ENCODE measurements around the gene CDK5R2.
A peak's percentile ranks its signal among the peaks of the same experiment; 100 is the strongest.

DNA sequence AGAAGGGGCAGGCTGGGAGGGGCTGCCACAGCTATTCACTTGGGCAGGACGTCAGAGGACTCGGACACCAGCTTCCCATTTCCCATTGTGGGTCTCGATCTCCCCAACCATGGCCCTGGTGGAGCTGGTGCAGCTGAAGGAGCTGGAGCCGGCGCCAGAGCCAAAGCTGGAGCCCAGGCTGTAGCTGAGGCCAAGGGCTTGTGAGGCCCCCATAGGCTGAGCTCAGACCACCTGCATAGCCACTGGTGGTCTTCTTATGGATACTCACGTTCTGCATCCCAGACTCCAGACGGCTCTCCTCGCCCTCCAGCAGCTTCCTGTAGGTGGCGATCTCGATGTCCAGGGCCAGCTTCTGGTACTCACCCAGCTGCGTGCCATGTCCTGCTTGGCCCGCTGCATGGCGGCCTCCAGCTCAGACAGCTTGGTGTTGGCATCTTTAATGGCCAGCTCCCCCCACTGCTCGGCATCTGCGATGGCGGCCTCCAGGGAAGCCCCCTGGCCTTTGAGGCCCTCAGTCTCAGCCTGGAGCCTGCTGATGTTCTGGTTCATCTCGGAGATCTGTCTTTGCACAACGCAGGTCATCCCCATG, 6.0 kb upstream of the CDK5R2 start:
- TF ChIP-seq, protein P1, sequence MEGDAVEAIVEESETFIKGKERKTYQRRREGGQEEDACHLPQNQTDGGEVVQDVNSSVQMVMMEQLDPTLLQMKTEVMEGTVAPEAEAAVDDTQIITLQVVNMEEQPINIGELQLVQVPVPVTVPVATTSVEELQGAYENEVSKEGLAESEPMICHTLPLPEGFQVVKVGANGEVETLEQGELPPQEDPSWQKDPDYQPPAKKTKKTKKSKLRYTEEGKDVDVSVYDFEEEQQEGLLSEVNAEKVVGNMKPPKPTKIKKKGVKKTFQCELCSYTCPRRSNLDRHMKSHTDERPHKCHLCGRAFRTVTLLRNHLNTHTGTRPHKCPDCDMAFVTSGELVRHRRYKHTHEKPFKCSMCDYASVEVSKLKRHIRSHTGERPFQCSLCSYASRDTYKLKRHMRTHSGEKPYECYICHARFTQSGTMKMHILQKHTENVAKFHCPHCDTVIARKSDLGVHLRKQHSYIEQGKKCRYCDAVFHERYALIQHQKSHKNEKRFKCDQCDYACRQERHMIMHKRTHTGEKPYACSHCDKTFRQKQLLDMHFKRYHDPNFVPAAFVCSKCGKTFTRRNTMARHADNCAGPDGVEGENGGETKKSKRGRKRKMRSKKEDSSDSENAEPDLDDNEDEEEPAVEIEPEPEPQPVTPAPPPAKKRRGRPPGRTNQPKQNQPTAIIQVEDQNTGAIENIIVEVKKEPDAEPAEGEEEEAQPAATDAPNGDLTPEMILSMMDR (IDR thresholded peaks at IDR 0.05 in 8 of 11, conservative IDR thresholded peaks at IDR 0.05 in 3 of 11) = peak in 1 of 11 experiments; percentile 6
- no peak for TF ChIP-seq POLR2A (IDR thresholded peaks at IDR 0.05)
- no peak for TF ChIP-seq POLR2AphosphoS5 (IDR thresholded peaks at IDR 0.05)

All from spleen (tissue), 7 donors.